CD4-positive, alpha-beta T cell treated with Interleukin-12 subunit alpha and Interleukin-12 subunit beta, for 1 hour (primary cell): ENCODE data around the gene SSH3.
"Not testable (repeated sequence)": the region's sequence is repeated elsewhere in the genome, so short reads cannot be mapped to it uniquely, and the experiment has no call there.

Experiments
- DNase-seq: peaks from one replicate; pipeline ENCODE4 v3.0.0-alpha.2; 2020

The SSH3 gene, protein sequence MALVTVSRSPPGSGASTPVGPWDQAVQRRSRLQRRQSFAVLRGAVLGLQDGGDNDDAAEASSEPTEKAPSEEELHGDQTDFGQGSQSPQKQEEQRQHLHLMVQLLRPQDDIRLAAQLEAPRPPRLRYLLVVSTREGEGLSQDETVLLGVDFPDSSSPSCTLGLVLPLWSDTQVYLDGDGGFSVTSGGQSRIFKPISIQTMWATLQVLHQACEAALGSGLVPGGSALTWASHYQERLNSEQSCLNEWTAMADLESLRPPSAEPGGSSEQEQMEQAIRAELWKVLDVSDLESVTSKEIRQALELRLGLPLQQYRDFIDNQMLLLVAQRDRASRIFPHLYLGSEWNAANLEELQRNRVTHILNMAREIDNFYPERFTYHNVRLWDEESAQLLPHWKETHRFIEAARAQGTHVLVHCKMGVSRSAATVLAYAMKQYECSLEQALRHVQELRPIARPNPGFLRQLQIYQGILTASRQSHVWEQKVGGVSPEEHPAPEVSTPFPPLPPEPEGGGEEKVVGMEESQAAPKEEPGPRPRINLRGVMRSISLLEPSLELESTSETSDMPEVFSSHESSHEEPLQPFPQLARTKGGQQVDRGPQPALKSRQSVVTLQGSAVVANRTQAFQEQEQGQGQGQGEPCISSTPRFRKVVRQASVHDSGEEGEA

DNA sequence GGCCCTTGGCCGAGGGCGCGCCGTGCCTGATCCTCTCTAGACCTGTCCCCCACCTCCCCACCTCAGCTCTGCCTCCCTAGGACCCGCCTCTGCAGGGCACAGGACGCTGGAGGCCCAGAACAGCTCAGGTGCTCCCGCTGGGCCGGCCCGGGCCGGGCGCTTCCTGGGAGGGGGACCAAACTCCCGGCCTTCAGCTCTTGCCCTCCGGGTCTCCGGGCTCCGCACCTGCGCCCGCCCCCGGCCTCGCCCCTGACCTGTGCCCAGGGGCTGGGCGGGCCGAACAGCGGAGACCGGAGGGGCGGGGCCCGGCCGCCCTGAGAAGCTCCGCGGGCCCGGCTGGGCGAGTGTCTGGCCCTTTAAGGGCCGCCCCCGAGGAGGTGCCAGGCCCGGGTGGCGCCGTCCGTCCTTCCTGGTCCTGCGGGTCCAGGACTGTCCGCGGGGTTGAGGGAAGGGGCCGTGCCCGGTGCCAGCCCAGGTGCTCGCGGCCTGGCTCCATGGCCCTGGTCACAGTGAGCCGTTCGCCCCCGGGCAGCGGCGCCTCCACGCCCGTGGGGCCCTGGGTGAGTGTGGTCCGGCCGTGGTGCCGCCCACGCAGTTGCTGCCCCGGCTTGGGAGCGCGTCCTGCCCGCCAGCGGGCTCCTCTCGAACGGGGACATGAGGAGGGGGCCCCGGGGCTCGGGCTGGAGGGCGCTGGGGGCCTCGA, at the start of gene SSH3:
Gene SSH3 (plus strand): TSS at position 399 of the 703 bp plus-strand sequence. CDS start 96 bp downstream, at position 495.
- peak; percentile 51 for DNase-seq

DNA sequence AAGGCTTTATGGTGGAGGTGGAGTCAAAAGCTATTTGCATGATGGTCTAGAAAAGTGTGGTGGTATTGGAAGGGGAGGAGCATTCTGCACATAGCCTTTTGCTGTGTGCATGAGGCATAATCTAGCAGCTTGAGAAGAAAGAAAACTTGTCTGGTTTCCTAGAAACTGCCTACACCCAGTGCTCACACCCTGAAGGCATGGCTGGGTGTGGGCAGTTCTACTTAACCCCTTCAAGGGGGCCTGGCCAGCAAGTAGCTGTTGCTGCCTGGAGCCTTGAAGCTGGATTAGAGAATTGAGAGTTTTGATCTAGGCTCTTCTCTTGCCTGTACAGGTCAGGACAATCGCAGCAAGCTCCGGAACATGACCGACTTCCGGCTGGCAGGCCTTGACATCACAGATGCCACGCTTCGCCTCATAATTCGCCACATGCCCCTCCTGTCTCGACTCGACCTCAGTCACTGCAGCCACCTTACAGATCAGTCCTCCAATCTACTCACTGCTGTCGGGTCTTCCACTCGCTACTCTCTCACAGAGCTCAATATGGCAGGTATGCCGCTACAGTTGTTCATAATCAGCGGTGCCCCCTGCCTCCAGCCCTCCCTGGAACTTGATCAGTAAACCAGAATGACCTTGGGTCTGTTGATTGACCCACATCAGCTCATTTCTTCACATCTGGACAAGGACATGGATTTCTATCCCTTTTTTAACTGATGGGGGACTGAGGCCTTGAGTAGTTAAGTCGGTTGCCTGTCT, 49.3 kb upstream of the SSH3 start:
- DNase-seq = no peak

DNA sequence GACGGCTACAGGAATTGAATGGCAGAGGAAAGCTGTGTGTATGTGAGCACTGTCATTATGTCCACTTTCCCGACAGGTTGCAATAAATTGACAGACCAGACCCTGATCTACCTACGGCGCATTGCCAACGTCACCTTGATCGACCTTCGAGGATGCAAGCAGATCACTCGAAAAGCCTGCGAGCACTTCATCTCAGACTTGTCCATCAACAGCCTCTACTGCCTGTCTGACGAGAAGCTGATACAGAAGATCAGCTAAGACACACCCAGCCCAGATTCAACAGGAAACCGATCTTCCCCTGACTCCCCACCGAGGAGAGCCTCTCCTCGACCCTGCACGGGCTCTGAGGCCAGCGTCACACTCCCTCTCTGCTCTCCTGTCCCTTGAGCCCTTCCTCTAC, 48.5 kb upstream of the SSH3 start:
- DNase-seq = no peak

DNA sequence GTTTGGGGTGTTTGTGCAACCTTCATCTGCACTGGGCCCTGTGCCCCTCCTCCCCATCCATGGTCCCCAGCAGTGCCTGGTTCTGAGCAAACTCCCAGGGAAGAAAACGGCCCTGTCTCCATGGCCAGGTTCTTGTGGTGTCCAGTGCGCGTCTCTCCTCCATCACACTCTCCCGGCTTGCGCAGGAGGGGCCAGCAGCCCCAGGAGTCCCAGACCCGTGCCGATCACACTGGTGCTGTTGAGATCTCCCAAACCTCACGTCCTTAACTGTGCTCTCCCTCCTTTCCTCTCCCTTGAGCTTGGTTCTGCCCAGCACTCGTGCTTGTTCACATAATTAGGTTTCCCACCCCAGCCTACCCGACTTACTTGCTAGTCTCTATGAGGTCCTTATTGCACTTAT, 48.0 kb upstream of the SSH3 start:
- DNase-seq = no peak

DNA sequence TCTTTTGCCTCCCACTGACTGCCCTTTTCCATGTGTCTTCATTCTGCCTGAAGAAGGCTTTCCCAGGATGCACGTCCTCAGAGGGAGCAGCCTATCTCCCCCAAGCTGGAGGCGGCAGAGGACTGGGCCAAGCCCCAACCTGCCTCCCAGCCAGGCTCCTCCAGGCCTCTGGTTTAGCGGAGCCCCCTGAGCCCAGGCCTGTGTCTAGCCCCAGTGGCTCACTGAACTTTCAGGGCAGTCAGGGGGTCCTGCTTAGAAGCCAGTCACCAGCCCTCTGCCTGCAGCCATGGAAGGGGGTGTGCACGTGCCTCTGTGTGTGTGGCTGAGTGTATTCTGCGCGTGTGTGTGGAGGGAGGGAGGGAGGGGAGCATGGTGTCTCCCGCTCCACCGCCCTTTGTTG, 47.5 kb upstream of the SSH3 start:
- no peak for DNase-seq

DNA sequence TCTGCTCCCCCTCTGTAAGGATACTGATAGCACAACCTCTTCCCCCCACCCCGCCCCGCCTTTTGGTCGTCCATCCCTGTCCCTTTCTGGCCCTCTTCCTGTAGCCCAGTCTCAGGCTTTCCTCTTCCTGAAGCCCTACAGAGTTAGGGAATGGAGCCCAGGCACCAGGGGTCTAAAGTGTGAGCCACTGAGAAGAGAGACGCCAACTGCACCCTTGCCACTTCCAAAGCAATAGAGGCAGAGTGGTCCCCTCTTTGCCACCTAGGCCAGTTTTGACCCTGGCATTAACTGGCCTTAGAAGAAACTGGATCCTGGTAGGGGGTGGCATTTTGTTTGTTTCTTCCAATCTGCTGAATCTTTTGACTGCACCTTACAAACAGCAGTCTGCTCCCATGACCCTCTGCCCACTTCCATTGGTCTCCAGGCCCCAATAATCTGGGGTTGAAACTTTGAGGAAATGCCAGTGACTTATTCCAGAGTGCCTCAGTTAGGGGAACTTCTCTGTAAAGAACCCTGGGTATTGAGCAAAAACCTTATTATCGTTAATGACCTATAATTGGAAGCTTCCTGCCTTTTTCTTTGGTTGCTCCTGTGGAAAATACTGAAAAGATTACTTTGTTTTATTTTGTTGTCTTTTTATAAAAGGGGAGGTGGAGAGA, 46.7 kb upstream of the SSH3 start:
- DNase-seq = no peak

DNA sequence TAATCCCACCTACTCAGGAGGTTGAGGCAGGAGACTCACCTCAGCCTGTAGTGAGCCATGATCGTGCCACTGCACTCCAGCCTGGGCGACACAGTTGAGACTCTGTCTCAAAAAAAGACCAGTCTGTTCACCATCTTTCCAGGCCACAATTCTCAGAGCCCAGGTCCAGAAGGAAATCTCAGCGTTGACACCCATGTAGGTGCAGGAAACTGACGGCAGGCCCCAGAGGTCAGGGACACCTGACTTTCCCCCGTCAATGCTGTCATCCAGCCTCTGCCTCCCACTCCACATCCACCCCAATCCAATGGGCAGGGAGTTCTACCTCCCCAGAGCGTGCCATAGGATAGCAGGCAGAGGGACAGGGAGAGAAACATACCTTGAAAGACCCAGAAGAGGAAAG, 42.9 kb upstream of the SSH3 start:
- no peak for DNase-seq

DNA sequence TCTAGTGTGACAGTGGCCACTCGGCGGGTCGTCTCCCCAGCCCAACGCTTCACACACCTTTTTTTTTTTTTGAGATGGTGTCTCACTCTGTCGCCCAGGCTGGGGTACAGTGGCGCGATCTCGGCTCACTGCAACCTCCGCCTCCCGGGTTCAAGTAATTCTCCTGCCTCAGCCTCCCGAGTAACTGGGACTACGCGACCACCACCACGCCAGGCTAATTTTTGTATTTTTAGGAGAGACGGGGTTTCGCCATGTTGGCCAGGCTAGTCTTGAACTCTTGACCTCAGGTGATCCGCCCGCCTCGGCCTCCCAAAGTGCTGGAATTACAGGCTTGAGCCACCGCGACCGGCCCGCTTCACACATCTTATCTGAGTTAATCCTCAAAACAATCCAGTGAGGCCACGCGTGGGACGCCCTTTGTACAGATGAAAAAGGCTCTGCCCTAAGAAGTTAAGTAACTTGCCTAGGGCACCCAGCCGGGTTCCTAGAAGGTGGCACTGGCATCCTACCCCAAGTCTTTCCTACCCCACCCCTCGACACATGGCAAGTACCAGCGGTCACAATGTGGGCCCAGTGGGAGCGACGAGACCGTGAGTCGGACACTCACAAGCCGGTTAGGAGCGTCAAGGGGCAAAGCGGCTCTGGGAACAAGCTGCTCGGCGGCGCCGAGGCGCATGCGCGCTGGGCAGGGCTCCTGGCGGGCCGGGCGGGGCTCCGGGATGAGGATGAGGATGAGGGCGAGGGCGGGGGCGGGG, 42.3 kb upstream of the SSH3 start:
- not testable (repeated sequence) for DNase-seq

DNA sequence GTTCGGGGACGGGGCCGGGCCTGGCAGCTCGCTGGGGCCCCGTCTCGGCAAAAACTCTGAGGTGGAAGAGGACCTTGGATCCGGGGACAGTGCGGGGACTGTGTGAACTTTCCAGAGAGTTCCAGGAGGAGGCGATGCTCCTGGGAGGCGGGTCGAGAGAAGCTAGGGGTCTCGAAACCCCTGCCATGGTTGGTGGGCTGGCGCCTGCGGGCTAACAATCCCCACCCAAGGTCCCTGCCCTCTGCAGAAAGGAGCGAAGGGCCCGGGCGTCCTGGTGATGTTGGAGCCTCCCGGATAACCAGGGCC, 41.7 kb upstream of the SSH3 start:
- DNase-seq = no peak

DNA sequence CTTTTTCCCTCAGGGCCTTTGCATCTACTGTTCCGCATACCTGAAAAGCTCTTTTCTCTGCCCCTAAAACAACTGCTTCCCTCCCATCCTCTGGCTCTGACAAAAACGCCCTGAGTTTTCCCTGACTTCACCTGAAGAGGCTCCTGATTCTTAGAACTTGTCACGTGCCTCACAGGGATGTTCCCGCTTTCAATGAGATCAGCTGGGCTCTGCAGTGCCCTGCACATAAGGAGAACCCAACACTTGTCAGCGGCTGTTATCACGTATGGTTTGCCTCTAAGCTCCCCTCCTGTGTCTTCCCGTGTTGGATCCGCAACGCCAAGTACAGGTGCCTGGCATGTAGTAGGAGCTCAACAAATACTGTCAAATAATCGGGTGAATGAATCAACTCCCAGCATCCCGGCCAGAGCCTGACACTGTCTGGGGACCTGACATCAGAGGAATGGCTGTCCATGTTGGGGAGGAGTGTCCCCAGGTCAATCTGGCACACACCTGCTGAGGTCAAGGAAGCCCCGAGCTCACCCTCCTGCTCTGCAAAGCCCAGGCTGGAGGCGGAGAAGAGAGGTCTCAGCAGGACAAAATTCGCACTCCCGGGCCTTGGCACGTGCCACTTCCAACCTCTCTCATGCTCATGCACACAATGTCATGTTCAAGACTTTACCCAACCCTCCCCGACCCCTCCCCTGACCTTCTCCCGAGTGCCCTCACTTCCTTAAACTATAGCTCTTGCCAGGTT, 41.2 kb upstream of the SSH3 start:
- no peak for DNase-seq

DNA sequence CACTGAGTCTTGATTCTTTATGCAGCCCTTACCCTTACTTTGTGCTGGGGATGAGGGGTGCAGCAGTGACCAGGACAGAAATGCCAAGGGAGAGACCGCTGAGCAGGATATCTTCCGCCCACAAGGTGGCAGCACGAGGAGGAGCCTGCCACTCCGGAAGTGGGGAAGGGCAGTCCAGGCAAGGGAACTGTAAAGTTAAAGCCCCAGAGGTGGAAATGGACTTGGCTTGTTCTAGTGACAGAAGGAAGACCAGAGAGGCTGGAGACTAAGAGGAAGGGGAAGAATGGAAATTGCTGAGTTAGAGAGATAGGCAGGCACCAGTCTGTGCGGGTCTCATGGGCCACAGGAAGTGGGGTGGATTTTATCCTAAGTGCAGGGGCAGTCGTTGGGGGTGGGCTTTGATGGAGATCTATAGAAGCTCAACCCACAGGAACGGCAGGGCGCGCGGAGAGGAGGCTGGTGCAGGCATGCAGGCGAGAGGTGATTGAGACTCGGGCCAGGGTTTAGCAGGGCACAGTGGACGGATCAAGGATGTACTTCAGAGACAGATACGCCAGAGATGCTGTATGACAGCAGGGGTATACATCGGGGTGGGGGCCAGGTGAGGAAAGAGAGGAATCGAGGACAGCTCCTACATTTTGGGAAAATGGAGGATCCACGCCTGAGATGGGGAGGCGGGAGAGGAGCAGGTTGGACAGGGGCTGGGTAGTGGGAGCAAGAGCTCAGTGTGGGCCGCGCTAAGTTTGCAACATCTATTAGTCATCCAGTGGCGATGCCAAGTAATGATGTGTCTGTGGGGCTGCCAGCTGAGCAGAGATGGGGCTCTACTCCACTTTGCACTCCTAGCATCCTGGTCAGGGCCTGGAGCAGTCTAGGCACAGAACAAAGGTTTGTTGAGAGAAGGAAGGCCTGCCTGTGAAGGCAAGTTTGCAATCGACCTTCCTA, 40.3 kb upstream of the SSH3 start:
- peak; percentile 79 for DNase-seq

DNA sequence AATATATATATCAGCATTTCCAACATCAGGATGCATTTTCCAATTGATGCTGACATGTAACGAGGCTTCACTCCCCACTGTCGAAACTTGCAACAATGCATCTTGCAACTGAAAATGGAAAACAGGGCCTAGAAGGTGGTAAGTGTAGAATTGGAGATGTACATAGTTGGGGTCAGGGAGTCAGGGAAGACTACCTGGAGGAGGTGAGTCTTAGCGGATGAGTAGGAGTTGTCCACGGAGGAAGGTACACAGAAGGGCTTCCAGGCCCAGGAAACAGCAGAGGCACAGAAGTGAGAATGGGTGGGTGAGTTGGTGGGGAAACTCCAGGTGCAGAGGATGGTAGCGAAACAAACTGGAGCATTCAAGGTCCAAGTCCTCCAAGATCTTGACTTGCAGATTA, 39.1 kb upstream of the SSH3 start:
- no peak for DNase-seq

DNA sequence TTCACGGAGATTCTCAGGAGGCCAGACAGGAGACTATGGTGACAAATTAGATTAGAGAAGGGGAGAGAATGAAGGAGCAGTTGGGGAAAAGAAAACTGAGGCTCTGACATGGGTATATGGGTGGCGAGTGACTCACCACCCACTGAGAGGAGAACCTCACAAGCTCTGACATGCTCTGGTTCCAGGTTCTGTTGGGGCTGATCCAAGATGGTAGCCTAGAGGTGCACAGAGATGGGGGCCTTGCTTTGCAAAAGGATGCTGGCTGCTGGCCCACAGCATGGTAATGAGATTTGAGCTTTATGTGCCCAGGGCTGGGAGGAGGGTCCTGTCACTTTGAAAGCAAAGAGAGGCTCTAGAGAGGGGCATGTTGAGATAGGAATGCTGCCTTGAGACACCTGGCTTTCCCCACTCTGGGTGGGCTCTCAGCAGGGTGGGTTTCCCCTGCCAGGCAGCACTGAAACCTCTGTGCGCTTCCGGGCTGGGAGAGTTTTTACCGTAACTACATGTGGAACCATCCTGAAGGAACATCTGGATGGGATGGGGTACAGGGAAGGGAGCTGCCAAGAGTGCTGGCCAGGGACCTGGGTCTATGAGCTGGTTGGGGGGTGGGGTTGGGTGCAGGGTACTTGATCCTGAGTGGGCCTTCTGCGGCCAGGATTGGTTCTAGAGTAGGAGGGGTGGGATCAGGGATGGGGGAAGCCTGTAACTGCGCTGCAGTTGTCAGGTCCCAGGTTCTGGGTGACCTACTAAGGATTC, 38.3 kb upstream of the SSH3 start:
- no peak for DNase-seq

DNA sequence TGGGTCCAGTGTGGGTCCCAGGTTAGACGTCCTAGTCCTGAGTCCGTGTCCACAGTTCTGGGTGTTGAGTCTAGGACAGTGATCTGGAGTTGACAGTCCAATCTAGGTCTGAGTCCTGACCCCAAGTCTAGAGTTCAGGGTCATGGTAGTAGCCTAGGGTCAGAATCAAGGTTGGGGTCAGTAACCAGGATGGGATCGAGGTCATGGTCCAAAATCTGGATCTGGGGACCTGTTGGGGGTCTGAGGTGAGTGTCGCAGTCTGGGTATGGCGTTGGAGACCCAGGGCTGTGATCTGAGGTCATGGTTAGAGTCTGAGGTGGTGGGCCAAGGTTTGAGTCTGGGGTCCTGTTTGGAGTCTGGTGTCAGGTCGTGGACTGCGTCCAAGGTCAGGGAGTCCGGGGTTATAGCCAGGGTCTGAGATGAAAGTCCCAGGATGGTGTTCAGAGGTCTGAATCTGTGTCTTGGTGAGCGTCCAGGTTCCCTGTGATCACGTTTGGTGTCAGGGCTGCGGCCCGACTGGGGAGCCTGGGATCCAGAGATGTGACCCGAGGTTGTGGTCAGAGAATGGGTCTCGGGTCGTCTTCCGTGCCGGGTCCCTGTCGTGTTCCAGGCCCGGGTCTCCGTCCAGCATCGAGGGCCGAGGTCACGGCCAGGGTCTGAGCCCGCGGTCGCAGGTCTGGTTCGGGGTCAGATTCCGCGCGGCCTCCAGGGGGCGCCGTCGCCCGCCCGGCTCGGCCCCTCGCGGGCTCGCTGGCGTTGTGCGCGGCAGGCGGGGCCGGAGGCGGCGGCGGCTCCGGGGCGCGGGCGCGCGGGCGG, 37.5 kb upstream of the SSH3 start:
- DNase-seq = peak; percentile 84

DNA sequence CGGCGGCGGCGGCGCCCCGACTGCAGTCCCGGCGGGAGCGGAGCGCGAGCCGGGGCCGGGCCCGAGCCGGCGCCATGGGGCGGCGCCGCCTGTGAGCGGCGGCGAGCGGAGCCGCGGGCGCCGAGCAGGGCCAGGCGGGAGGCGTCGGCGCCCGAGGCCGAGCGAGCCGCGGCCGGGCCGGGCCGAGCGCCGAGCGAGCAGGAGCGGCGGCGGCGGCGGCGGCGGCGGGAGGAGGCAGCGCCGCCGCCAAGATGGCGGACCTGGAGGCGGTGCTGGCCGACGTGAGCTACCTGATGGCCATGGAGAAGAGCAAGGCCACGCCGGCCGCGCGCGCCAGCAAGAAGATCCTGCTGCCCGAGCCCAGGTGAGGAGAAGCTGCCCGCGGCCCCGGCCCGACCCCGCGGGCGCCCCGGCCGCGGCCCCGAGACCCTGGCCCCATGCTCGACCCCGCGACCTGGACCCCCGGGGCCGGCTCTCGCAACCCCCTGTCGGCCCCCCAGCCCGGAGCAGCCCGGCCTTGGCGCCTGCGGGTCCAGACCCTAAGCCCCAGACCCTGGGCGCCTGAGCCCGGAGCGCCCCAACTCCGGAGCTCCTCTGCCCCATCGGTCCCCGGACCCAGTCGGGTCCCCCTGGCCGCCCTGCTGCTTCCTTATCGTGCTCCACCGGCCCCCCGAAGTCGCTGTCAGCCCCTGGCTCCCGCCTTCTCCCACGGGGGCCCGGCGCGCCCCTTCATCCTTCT, 36.7 kb upstream of the SSH3 start, which contains the start of gene GRK2:
Gene GRK2 (plus strand): TSS at position 25 of the 739 bp plus-strand sequence. CDS start 227 bp downstream, at position 252.
- DNase-seq = peak; percentile 56

DNA sequence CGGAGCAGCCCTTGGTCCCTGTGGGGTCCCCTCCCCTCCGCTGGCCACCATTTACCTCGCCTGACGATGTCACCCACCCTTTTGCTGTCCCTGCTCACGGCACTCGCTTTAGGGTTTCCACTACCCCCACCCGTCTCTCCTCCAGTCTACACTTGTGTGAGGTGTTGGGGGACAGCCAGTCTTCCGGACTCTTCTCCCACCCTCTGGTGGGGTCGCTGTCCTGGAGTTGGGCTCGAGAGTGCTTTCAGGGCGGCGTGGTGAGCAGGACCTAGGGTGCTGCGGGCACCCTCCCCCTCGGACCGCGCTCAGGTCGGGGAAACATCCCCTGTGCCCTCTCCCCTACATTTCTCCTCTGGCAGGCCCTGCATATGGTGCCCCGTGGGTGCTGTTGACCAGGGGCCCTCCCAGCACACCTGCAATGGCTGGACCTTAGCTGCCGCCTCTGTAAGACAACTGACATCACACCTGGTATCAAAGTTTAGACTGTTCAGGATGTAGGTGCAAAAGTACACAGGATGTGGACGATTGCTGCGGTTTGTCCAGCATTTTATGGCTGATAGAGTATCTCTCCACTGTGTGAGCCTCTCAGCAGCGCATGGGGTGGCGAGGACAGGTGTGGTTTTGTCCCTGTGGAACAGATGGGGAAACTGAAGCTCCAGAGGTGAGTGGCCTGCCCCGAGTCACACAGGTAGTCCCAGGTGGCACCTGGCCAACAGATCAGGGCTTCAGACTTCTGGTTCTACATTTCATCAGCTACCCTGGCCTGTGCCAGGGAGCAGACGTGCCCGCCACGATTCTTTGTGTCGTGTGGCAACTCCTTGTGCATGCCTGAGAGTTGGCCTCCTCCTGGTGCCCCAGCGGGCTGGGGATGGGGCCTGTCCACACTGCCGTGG, 35.9 kb upstream of the SSH3 start:
- DNase-seq = no peak
